ENCODE measurements around the gene TP53TG3C.
"Not testable (repeated sequence)": the region's sequence is repeated elsewhere in the genome, so short reads cannot be mapped to it uniquely, and the experiment has no call there.

The TP53TG3C gene, protein sequence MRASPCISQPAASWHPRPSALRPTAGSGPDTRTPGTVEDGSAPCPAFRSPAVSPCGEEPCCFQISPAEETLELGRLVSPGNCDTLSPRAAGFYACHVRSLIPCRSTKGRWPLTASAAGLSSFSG

DNA sequence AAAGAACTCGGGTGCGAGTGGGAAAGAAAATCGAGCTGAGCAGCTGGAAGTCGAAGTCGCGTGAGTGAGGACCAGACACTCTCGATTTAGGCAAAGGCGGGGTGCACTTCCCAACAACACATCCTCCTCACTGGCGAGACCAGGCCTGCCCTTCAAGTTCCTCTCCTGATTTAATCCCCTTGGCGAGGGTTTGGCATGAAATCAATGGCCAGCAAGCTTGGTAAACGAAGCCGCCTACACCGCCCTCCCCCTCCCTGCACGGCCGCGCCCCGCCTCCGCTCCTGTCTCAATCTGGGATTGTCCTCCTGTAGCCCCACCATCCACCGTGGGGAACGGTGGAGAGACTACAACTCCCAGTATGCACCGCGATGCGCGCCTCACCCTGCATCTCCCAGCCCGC, at the start of gene TP53TG3C:
Gene TP53TG3C (plus strand): TSS at position 301 of the 400 bp plus-strand sequence. CDS start 68 bp downstream, at position 369.
- not testable (repeated sequence) for DNase-seq

Measured in SHP77 treated with DMSO at 0.1 percent for 48 hours (cell line).